Osteocyte (in vitro differentiated cells): ENCODE results near the gene FGF22. TPM values are rescaled to one million over a fixed set of nuclear protein-coding genes. Genes with fewer than 3 reads are reported as not detected.
"Not testable (repeated sequence)": the region's sequence is repeated elsewhere in the genome, so short reads cannot be mapped to it uniquely, and the experiment has no call there.

ENCODE experiments used
- DNase-seq: peaks from one replicate; pipeline ENCODE4 v3.0.0; 2021; ENCODE audit warnings: mixed read lengths; ENCODE audit not compliant: unreplicated experiment; ENCODE audit errors: extremely low spot score
- H3K27ac Mint-ChIP-seq: one replicate; pipeline ENCODE4 v1.8.0; 2021; ENCODE audit warnings: mild to moderate bottlenecking, mixed read lengths; ENCODE audit not compliant: unreplicated experiment
- H3K27me3 Mint-ChIP-seq: one replicate; pipeline ENCODE4 v1.8.0; 2021; ENCODE audit warnings: mixed read lengths; ENCODE audit not compliant: unreplicated experiment
- H3K36me3 Mint-ChIP-seq: one replicate; pipeline ENCODE4 v1.8.0; 2021; ENCODE audit warnings: mixed read lengths; ENCODE audit not compliant: unreplicated experiment
- H3K4me1 Mint-ChIP-seq: one replicate; pipeline ENCODE4 v1.8.0; 2021; ENCODE audit warnings: mixed read lengths; ENCODE audit not compliant: unreplicated experiment
- H3K4me3 Mint-ChIP-seq: one replicate; pipeline ENCODE4 v1.8.0; 2021; ENCODE audit warnings: mild to moderate bottlenecking, moderate library complexity, mixed read lengths; ENCODE audit not compliant: unreplicated experiment
- H3K9me3 Mint-ChIP-seq: one replicate; pipeline ENCODE4 v1.8.0; 2021; ENCODE audit warnings: mixed read lengths; ENCODE audit not compliant: unreplicated experiment
- total RNA-seq: library from RNA; stranded (reverse); gene quantifications from 2 replicates; pipeline ENCODE4 v1.2.1, GENCODE V29; 2021
- TF ChIP-seq, protein P1 (sequence below): fragments of 200-600 bp; sonication (generic); IDR thresholded peaks from 2 replicates; pipeline ENCODE4 v1.5.0; 2021; ENCODE audit warnings: antibody characterized with exemption, mild to moderate bottlenecking, moderate library complexity

FGF22 gene
- total RNA-seq, 1 donor from 2014 or later: 0.81 TPM

GRCh38 chr19:604355-604754 is 35.3 kb upstream of the FGF22 start:
- Mint-ChIP-seq H3K27ac (no peak overlapping the region), H3K9me3 (no peaks in the 10 kb centered on the region), H3K36me3 (peaks cover 2% of the 10 kb centered on the region), H3K4me1 (peaks cover 9% of the 10 kb centered on the region), H3K4me3 (no peak overlapping the region), H3K27me3 (no peaks in the 10 kb centered on the region)
- DNase-seq: no peak
- TF ChIP-seq, protein P1, sequence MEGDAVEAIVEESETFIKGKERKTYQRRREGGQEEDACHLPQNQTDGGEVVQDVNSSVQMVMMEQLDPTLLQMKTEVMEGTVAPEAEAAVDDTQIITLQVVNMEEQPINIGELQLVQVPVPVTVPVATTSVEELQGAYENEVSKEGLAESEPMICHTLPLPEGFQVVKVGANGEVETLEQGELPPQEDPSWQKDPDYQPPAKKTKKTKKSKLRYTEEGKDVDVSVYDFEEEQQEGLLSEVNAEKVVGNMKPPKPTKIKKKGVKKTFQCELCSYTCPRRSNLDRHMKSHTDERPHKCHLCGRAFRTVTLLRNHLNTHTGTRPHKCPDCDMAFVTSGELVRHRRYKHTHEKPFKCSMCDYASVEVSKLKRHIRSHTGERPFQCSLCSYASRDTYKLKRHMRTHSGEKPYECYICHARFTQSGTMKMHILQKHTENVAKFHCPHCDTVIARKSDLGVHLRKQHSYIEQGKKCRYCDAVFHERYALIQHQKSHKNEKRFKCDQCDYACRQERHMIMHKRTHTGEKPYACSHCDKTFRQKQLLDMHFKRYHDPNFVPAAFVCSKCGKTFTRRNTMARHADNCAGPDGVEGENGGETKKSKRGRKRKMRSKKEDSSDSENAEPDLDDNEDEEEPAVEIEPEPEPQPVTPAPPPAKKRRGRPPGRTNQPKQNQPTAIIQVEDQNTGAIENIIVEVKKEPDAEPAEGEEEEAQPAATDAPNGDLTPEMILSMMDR: no peak

GRCh38 chr19:605061-605971 is 34.4 kb upstream of the FGF22 start:
- not testable (repeated sequence) for H3K9me3 Mint-ChIP-seq, H3K4me3 Mint-ChIP-seq, H3K27ac Mint-ChIP-seq, DNase-seq, H3K36me3 Mint-ChIP-seq, H3K27me3 Mint-ChIP-seq
- peaks cover 15% of the 10 kb centered on the region for H3K4me1 Mint-ChIP-seq

GRCh38 chr19:607301-608154 is 32.2 kb upstream of the FGF22 start:
- H3K4me3 Mint-ChIP-seq: no peak overlapping the region
- TF ChIP-seq, protein P1: no peak
- H3K9me3 Mint-ChIP-seq: no peaks in the 10 kb centered on the region
- DNase-seq: no peak
- H3K27me3 Mint-ChIP-seq: no peaks in the 10 kb centered on the region
- no peak overlapping the region for H3K27ac Mint-ChIP-seq
- peaks cover under 1% of the 10 kb centered on the region for H3K36me3 Mint-ChIP-seq
- H3K4me1 Mint-ChIP-seq: peaks cover 31% of the 10 kb centered on the region

DNA sequence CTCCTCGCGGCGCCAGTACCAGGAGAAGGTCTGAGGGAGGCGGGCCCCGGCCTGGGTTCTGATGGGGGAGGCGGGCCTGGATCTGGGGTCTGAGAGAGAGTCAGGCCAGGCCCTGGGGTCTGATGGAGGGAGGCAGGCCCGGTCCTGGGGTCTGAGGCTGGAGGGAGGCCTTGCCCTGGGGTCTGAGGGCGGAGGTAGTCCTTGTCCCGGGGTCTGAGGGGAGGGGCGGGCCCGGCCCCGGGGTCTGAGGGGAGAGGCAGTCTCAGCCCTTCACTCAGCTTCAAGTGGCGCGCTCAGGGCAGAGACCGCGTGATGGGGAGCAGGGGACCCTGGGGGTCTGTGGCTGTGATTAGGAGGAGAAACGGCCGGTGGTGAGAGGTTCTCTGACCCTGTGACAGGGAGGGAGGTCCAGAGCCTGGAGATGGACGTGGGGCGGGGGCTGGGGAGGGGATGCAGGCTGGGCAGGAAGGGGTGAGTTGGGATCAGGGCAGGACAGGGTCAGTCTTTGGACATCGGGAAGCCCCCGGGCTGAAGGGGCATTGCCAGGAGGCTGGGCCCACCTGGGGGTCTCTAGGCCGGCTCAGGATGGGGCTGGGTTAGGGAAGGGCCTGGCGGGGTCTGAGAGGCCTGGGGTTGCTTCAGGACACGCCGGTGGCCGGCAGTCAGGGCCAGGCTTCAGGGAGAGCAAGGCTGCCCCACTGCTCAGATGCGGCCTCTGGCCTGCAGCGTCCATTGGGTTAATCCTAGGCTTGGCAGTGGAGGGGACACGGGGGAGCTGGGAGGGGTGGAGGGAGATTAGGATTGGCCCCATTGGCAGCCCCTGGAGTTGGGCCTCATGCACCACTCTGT is 31.3 kb upstream of the FGF22 start:
- TF ChIP-seq, protein P1: no peak
- peaks cover 31% of the 10 kb centered on the region for H3K4me1 Mint-ChIP-seq
- no peaks in the 10 kb centered on the region for H3K27me3 Mint-ChIP-seq
- H3K4me3 Mint-ChIP-seq: no peak overlapping the region
- H3K27ac Mint-ChIP-seq: no peak overlapping the region
- H3K9me3 Mint-ChIP-seq: no peaks in the 10 kb centered on the region
- peaks cover 4% of the 10 kb centered on the region for H3K36me3 Mint-ChIP-seq
- DNase-seq: no peak

DNA sequence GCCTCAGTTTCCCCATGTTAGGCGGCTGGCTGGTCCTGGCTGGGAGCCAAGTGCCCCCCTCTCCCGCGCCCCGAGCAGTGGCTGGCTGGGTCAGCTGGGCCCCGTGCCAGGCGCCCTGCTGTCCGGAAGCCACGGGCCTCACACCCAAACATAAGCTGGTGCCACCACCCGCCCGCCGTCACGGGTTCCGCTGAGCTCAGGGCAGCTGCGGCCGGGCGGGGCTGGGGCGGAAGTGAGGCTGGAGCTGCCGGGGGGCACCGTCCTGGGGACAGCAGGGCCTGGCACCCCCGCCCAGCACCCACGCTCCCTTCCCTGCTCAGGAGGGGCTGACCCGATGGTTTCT is 30.7 kb upstream of the FGF22 start:
- Mint-ChIP-seq H3K4me3 (no peak overlapping the region), H3K27me3 (no peaks in the 10 kb centered on the region), H3K27ac (no peak overlapping the region), H3K36me3 (peaks cover 4% of the 10 kb centered on the region), H3K9me3 (no peaks in the 10 kb centered on the region), H3K4me1 (peaks cover 31% of the 10 kb centered on the region)
- TF ChIP-seq, protein P1: no peak
- DNase-seq: peak; percentile 92
